Stimulated activated CD8-positive, alpha-beta memory T cell treated with anti-CD3 and anti-CD28 coated beads, Interleukin-2, amount 100 ng/mL, for 1 hour (primary cell): ENCODE data around the gene JPT2.
A peak's percentile ranks its signal among the peaks of the same experiment; 100 is the strongest.
"Not testable (repeated sequence)": the region's sequence is repeated elsewhere in the genome, so short reads cannot be mapped to it uniquely, and the experiment has no call there.

Experiments
- DNase-seq, 2 donors: peaks; one replicate each; pipeline ENCODE4 v3.0.0-alpha.2; 2020; ENCODE audit warnings: low read depth in 2 of 2

Gene JPT2

DNA sequence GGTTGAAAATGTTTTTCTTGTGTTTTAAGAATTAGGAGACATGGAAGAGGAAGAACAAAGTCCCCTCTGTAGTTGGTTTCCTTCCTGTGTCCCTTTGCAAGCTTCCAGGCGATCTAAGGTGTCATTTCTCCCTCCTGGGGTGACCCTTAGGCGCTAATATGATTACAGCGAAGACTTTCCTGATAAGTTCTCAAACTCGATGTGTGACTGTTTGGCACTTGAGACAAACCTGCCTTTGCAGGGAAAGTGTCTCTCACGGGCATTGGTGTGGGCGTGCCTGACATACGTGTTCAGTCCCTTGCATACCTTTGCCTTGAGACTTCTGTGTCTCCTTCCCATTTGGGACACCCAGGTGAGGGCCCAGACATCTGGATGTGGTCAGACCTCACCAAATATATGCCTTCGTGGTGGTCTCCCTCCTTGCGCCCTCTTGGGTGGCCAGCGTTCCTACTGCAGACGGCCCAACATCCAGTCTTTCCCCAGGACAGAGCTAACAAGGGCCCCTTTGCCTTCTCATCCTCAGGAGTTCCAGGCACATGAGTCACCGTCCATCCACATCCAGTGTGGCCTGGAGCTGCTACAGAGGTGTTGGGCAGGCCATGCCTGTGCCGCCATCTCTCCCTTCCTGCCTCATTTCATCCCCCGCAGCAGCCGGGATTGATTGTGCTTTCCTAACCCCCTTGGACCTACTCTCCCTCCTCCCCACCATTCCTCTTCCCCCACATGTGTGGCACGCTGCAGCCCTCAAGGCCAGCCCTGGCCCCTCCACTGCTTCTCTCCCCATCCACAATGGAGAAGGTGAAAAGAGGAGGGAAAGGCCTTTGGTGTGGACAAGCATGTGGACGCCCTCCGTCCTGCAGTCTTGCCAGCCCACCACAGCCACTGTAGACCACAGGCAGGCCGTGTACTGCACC is 3.1 kb upstream of the JPT2 start:
- DNase-seq, result no peak

DNA sequence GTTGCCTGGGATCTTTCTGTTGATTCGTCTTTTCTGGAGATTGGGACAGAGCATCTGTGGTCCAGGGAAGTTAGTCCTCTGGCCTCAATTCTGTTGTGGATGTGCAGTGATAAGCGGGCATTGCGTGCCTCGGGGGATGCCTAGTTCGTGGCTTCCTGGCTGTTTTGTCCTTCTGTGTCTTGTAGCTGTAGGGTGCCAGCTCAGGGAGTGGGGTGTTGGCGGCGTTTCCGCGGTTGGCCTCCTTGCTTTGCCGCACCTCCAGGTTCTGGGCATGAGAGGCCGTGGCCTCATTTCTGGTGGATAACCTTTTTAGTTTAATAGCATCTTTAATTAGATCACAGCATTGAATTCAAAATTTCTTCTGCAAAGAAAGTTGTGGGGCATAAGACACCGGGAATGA is 1.4 kb upstream of the JPT2 start:
- no peak for DNase-seq

DNA sequence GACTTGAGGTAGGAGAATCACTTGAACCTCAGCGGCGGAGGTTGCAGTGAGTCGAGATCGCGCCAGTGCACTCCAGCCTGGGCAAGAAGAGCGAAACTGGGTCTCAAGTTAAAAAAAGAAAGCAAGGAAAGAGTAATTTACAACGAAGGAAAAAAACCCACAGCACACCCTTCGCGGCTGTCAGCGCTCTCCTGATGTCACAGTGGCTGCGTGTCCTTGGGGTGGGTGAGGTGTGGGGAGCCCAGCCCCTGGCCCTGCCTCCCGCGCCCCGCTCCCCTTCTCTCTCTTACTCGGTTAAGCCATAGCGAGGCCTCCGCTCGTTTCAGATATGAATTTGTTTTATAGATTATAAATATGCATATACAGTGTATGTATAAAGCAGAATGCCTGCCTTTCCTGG is 740 bp upstream of the JPT2 start:
- no peak for DNase-seq

DNA sequence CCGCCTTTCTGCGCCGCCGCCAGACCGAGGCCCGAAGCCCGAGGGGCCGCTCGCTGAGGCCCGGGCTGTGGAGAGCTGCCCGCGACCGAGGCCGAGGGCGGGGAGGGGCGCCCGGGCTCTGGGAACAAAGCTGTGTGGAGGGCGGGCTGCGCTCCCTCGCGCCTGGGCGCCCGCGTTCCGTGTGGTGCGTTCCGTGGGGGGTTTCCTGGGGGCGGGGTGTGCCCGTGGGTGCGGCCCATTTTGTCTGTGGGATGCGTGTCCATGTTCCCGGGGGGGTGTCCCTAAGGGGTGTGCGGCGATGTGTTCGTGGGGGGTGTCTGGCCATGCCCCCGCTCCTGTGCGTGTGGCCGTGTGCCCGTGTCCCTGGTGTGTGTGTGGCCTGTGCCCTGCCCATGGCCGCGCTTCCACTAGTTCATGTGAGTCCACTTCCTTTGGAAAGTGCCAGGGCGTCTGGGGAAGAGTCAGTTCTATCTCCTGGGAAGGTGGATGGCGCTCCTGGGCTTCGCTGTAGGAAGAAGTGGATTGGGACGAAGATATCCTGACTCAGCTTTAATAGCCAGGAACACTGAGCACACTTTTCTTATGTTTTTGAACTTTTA is 520 bp downstream of the JPT2 start:
- DNase-seq, result peak; percentile 6 to 29

DNA sequence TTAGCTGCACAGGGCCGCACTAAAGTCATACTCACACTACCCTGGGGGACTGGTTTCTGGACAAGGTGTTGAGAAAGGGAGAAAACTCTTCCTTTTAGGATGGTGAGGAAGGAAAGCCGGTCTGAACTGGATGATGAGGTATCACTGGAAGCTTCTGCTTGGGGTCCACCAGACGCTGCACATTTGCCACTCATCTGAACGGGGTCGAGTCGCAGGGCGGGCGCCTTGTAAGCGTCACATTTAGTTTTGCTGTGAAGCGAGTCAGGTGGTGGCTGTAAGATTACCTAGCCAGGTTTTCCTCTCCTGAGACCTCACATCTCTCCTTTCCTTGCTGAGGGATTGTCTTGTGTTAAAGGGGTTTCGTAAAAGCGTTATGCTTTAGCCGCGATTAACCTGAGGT is 2.3 kb downstream of the JPT2 start:
- no peak for DNase-seq

DNA sequence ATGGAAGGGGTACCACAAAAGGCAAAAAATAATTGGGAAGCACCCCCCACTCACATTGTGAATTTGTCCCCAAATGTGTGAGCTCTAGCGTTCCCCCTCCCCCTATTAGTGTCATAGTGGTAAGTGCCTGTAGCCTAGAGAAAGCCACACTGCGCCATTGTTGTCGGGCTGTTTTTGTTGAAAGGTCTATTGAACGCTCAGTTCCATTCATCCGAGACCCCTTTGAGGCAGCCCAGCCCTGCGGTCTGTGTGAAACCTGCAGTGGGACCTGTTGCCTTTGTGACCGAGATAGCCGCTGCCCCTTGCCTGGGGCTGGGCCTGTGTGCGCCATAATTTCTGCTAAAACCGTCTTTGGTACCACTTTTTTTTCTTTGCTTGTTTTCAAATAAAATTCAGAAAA is 3.0 kb downstream of the JPT2 start:
- no peak for DNase-seq

DNA sequence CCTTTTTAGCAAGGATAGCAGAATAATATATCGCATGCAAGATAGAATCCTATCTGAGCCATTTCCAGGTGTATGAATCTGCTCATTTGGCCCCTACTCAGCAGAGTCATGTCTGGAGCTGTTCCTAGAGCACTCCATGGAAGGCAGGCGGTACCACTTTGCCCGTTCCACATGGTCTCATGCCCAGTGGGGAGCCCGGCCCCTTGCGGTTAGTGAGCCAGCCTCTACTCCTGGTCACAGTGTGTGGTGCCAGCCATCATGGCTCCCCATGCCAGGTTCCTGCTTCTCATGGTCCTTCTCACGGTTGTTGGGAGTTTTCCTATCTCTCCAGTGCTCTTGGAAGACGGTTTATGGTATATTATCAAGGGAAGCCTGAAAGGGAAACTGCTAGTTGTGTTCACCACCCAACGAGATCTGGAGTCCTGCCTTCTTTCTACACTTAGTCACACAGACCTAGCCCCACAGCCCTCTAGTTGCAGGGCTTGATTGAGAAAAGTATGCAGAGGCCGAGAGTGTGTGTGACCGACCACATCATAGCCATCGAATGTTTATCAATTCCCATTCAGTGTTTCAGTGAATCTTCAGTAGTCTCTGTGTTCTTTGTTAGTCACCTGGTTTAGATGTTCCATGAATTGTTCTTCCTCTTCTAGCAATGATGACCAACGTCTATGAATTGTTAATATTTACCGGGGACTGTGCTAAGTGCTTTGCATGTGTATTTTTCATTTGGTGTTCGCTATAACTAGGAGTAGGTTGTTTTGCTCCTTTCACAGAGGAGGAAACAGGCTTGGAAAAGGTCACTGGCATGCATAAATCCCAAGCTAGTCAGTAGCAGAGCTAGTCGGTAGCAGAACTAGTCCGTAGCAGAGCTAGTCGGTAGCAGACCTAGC is 9.6 kb downstream of the JPT2 start:
- DNase-seq, result no peak

DNA sequence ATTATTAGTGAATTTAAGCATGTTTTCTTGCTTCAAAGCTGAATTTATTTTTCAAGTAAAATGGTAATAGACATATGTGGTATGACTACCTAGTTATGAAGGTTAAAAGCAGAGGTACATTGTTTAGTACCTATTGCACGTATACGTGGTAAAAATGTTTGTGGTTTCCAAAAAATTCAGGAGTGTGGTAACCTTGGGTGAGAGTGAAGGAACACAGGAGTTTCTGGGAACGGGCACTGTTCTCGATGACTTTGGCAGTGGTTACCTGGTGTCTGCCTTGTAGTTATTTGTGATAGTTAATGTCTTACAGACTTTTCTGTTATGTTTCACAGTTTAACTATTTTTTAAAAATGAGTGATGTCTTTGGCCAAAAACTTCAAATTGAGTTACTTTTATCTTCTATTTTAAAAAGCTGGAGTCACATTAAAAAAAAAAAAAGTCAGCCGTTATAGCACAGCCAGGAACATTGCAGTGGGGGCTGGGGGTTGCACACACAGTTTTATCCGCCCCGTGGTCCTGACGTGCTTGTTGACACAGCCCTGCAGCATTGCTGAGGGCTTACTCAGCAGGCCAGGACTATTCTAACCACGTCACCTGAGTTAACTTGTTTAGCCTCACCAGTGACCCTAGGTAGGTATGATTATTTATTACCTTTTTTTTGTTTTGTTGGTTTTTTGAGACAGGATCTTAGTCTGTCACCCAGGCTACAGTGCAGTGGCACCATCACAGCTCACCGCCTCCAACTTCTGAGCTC is 10.9 kb downstream of the JPT2 start:
- DNase-seq, result no peak

DNA sequence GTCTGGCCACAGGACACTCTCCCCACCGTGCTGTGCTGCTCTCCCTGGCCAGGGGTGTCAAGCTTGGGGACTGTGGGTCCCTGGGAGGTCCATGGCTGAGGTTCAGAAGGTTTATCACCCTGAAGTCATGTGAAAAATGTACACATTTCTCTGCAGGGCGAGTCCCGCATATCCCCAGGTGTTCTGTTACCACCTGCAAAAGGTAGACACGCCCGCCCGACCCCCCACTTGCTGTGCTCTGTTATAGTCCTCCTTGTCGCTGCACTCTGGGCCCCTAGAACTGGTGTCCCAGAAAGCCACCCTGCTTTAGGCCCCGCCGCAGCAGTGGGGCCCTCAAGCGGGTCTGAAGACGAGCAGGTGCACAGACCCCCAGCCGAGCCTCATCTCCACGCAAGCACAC is 11.8 kb downstream of the JPT2 start:
- DNase-seq, result no peak

DNA sequence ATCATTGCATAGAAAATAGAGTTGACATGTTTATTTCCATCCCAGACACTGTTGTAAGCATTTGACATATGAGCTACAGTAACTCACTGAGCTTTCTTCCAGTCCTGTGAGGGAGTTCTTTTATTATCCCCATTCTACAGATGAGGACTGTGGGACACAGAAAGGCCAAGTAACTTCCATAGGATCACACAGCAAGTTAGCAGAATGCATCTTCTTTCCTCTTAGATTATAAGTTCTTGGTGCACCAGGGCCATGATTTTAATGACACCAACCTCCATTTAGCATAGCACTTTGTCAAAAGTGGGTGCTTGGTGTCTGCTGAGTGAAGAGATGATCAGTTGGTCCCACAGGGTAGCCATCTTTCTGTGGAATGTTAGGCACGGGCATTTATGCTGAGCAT is 12.7 kb downstream of the JPT2 start:
- no peak for DNase-seq

DNA sequence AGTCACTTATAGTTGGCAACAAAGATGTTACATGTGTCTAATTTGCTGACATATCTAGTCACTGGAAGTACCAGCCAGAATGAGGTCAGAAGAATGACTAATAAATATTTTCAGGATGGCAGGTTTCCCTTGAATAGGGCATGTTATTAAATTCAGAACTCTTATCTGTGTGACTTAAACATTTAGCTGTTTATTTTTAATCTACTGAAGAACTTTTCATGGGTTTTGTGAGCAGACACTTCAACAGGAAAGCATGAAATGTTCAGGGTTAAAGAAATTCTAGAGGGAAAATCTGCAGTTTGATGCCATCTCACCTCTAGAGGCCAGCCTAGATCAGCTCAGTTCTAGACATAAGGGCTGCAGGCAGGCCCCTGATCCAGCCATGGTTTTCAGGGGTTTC is 13.2 kb downstream of the JPT2 start:
- no peak for DNase-seq

DNA sequence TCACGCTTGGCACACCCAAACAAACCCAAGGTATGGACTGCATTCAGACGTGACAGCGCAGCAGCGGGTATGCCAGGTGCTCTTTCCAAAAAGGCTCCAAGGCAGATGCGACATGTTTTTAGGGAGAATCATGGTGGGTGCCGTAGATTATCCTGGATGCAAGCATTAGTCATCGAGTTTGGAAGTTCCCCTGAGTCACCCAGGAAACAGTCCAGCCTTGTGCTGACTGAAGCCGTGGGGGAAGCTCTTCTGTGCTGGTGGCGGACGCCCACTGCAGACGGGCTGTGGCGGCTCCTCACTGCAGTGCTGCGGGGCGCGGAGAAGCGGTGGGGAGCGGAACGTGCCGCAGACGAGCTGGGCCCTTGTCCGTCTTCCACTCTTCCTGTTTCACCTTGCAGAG is 13.9 kb downstream of the JPT2 start:
- DNase-seq, result no peak

DNA sequence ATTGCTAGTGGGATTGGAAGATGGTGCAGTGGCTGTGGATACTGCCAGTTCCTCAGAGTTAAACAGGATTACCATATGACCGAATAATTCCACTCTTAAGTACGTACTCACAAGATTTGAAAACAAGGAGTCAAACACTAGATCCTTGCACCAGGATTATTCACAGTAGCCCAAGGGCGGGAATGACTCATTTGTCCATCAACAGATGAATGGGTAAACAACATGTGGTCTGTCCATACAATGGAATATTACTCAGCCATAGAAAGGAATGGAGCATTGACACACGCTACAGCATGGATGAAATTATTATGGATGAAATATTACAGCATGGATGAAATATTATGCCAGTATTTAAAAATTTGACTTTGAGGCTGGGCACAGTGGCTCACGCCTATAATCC is 18.8 kb downstream of the JPT2 start:
- no peak for DNase-seq

DNA sequence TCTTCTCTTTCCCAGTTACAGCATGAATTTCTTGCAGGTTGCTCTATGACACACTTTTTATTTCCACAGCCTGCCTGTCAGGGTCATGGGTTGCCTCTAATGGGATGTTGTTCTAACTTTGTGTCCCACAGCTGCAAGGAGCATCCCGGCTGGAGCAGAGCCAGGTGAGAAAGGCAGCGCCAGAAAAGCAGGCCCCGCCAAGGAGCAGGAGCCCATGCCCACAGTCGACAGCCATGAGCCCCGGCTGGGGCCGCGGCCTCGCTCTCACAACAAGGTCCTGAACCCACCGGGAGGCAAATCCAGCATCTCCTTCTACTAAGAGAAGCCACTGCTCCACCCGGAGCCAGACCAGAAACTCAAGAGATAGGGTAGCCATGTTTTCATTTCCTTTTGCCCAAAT is 20.6 kb downstream of the JPT2 start:
- DNase-seq, result no peak

DNA sequence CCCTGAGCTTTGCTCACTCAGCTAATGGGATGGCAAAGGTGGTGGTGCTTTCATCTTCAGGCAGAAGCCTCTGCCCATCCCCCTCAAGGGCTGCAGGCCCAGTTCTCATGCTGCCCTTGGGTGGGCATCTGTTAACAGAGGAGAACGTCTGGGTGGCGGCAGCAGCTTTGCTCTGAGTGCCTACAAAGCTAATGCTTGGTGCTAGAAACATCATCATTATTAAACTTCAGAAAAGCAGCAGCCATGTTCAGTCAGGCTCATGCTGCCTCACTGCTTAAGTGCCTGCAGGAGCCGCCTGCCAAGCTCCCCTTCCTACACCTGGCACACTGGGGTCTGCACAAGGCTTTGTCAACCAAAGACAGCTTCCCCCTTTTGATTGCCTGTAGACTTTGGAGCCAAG is 22.2 kb downstream of the JPT2 start:
- DNase-seq, result no peak

DNA sequence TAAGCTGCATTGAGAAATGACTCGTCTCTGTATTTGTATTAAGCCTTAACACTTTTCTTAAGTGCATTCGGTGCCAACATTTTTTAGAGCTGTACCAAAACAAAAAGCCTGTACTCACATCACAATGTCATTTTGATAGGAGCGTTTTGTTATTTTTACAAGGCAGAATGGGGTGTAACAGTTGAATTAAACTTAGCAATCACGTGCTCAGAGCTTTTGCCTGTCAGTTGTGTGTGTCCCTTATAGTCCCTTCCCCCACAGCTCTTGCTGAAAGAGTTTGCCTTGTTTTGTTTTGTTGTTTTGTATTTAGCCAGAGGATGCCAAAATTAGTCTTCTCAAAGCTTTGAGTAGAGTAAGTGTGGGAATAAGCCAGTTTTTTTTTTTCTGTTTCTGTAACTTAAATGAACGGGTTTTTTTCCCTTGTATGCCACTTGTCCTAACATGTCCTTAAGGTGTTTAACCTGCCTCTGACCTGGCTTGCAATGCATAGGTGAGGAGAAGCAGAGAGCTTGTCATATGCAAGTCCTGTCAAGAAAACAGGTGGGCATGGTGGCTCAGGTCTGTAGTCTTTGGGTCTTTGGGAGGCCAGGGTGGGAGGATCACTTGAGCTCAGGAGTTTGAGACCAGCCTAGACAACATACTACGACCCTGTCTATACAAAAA is 23.3 kb downstream of the JPT2 start:
- DNase-seq, result no peak

DNA sequence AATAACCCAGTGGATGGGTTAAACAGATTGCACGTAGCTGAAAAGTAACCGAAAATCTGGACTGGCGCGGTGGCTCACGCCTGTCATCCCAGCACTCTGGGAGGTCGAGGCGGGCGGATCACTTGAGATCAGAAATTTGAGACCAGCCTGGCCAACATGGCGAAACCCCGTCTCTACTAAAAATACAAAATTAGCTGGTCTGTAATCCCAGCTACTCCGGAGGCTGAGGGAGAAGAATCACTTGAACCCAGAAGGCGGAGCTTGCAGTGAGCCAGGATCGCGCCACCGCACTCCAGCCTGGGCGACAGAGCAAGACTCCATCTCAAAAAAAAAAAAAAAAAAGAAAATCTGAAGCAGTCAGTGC is 27.2 kb downstream of the JPT2 start:
- DNase-seq, result not testable (repeated sequence)

DNA sequence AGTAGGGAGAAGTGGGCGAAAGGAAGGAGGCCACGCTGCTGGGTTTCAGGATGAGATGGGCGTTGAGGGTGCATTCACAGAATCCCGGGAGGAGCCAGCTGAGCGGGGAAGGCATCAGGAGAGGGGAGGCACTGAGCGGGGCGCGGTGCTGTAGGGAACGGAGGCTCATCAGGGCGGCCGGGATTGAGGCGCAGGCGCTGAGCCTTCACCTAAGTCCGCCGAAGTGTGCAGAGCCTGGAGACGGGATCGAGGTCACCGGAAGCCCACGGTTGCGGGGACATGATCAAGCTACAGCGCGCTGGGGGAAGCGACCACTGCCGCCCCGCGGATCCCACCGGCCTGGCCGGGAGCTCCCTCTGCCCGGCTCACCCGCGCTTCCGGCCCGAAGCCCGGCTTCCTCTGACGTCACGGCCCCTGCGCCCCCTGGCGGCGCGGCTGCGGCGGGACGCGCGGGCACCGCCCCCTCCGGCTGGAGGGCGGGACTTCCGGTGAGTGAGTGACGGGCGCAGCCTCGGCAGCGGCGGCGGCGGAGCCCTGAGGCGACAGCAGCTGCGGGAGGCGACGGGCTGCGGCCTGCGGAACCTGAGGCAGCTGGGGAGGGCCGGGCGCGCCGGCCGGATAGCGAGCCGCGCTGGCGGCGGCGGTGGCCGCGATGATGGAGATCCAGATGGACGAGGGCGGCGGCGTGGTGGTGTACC is 27.8 kb downstream of the JPT2 start, which contains the start of gene MAPK8IP3:
Gene MAPK8IP3, plus strand, starts transcription at position 508 of the 698 bp plus-strand sequence. Its CDS starts 145 bp downstream, at position 653.
- peak; percentile 92 for DNase-seq

DNA sequence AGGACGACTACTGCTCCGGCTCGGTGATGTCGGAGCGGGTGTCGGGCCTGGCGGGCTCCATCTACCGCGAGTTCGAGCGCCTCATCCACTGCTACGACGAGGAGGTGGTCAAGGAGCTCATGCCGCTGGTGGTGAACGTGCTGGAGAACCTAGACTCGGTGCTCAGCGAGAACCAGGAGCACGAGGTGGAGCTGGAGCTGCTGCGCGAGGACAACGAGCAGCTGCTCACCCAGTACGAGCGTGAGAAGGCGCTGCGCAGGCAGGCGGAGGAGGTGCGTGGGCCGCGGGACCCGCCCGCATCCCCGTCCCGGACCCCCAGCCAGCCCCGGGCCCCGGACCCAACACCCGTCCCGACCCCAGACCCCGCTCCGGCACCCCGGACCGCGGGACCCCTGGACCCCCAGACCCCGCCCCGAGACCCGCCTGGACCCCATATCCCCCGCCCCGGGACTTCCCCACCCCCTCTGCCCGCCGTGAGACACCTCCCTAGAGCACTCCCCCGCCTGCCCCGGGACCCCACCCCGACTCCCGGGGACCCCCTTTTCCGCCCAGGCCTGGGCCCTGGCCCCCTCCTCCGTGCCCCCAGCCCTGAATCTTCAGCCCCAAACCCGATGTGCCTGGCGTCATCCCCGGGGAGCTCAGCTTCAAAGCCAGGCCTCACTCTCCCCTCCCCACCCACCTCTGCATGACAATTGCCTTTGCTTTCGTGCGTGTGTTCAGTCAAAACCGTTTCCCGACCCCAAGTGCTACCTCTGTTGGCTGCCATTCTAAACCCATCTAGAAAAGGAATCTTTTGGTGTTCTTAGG is 28.5 kb downstream of the JPT2 start:
- no peak for DNase-seq
